ENCODE data around the gene SAE1.

DNA sequence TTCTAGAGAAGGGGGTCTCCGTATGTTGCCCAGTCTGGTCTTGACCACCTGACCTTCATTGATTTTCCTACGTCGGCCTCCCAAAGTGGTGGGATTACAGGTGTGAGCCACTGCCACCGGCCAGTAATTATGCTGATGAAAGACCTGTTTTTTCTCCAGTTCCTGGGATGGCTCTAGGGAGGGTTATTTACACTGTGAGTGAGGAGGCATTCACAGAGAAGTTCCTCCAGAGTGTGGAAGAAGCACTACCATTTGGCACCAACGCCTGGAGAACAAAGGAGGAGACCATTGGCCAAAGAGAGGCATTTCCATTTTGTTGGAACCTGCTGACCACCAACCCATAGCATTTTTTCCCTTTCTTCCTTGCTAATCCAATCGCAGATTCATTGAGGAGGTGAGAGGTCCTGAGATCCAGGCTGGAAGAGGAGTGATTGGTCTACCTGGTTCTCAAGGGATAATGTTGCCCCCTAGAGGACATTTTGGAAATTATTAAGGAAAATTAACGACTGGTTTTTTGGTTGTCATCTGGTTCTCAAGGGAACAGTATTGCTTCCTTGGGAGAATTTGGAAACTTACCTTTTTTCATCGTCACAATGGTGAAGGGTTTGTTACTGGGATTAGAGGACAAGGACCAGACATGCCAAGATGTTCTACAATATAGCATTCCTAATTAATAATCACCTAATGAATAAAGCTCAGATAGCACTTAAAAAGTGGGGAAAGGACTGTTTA lies 5.5 kb upstream of the SAE1 start:
- TF ChIP-seq EZH2 (IDR thresholded peaks at IDR 0.05) (no peak), FOXP2 (optimal IDR thresholded peaks at IDR 0.05; ENCODE audit: control extremely low read depth, extremely low read length, insufficient read depth) (no peak)
